ENCODE measurements around the gene STOM.

- no peak for TF ChIP-seq ZBTB1 (tag by site-specific recombination; IDR thresholded peaks at IDR 0.05)
- no peak for TF ChIP-seq ZNF639 (tag by site-specific recombination; IDR thresholded peaks at IDR 0.05)
- no peak for TF ChIP-seq CTCF (tag by site-specific recombination; IDR thresholded peaks at IDR 0.05)
- TF ChIP-seq KLF16 (tag by site-specific recombination; IDR thresholded peaks at IDR 0.05), result no peak
- no peak for TF ChIP-seq ZNF133 (tag by site-specific recombination; IDR thresholded peaks at IDR 0.05)
- no peak for TF ChIP-seq ELK4 (IDR thresholded peaks at IDR 0.05; ENCODE audit: borderline replicate concordance, low read depth, low read length)
Measured at GRCh38 chr9:121376214-121376830, 6.3 kb upstream of the STOM start.
